K562 (cell line): Measurements from ENCODE around the gene PMVK. TPM values are rescaled to one million over a fixed set of nuclear protein-coding genes. Genes with fewer than 3 reads are reported as not detected.

Source experiments
- ATAC-seq: fragments of 200-7000 bp; cut with Tn5 transposase; 3 replicates; pipeline ENCODE4 v1.9.1; 2020; ENCODE audit warnings: moderate library complexity
- BruUV-seq: library from RNA; stranded (reverse); fragments of 400-500 nt; replicated peaks from 2 replicates; lab custom pipeline; 2021; lab: Mats Ljungman, UMichigan
- CTCF ChIA-PET: fragments of 300-600 bp; formaldehyde crosslinking; extraction: SDS; loops from one replicate; lab custom pipeline; 2021; ENCODE audit warnings: low intra/inter-chr PET ratio; lab: Yijun Ruan, JAX
- POLR2A ChIA-PET: fragments of 300-600, 350-650 bp; sonication (Branson Sonifier 250); formaldehyde crosslinking; extraction: SDS; loops from one replicate; lab custom pipeline; 2021; ENCODE audit warnings: antibody characterized with exemption, inconsistent platforms; lab: Yijun Ruan, JAX
- DNase-seq, 4 experiments: peaks; one replicate each; pipeline versions ENCODE4 v3.0.0 to v3.0.0-alpha.2; 2011 to 2018; ENCODE audit warnings: low spot score in 3 of 4, mixed read lengths in 3 of 4; ENCODE audit errors: extremely low read depth in 1 of 4
- FAIRE-seq: peaks from 2 replicates; lab custom pipeline; 2011; peaks lifted over from hg19 to GRCh38; lab: Jason Lieb, UNC
- H2AFZ ChIP-seq: 2 replicates; pipeline ENCODE4 v1.6.0; 2011; ENCODE audit warnings: low read depth, low read length, control low read depth, inconsistent platforms
- H3K27ac ChIP-seq: fragments of 200-600 bp; 3 replicates; pipeline ENCODE4 v1.8.0; 2011; ENCODE audit warnings: low read depth, mild to moderate bottlenecking, control low read depth, inconsistent platforms, low read length, moderate library complexity, mixed read lengths; ENCODE audit errors: extremely low read depth
- H3K27me3 ChIP-seq, 2 experiments: fragments of 300-600 bp in 1 of 2; 2 replicates in 1 of 2; 3 replicates in 1 of 2; pipeline versions ENCODE4 v1.6.0 to v1.8.0; 2011; ENCODE audit warnings: inconsistent platforms in 2 of 2, low read length in 2 of 2, mild to moderate bottlenecking in 1 of 2, mixed read lengths in 1 of 2, moderate library complexity in 1 of 2; ENCODE audit not compliant: control insufficient read depth in 2 of 2, insufficient read depth in 2 of 2
- H3K36me3 ChIP-seq: fragments of 300-600 bp; 3 replicates; pipeline ENCODE4 v1.8.0; 2011; ENCODE audit warnings: mild to moderate bottlenecking, low read length, inconsistent platforms; ENCODE audit not compliant: control insufficient read depth, insufficient read depth
- H3K4me1 ChIP-seq, 2 experiments: fragments of 200-600 bp in 1 of 2; replicated peaks in 1 of 2; 2 replicates in 1 of 2; 3 replicates in 1 of 2; pipeline versions ENCODE4 v1.5.1 to v1.8.0; 2011; ENCODE audit warnings: inconsistent platforms in 2 of 2, low read length in 2 of 2, mild to moderate bottlenecking in 1 of 2, mixed read lengths in 1 of 2, moderate library complexity in 1 of 2; ENCODE audit not compliant: control insufficient read depth in 2 of 2, insufficient read depth in 2 of 2
- H3K4me2 ChIP-seq: 2 replicates; pipeline ENCODE4 v1.6.1; 2011; ENCODE audit warnings: low read length, control low read depth, inconsistent platforms, mixed read lengths; ENCODE audit not compliant: insufficient read depth
- H3K4me3 ChIP-seq: fragments of 200-600 bp; sonication (generic), shearing (Covaris generic); 2 replicates; pipeline ENCODE4 v1.5.1; 2016; ENCODE audit warnings: control low read depth, inconsistent platforms
- H3K79me2 ChIP-seq: fragments of 200-600 bp; 3 replicates; pipeline ENCODE4 v1.8.0; 2011; ENCODE audit warnings: low read length, inconsistent platforms; ENCODE audit not compliant: control insufficient read depth, insufficient read depth
- H3K9ac ChIP-seq, 2 experiments: 2 replicates each; pipeline versions ENCODE4 v1.6.0 to v1.6.1; 2011; ENCODE audit warnings: low read depth in 2 of 2, low read length in 2 of 2, control low read depth in 1 of 2, inconsistent platforms in 1 of 2, mild to moderate bottlenecking in 1 of 2, mixed read lengths in 1 of 2; ENCODE audit not compliant: insufficient read depth in 1 of 2
- H3K9me1 ChIP-seq: one replicate; pipeline ENCODE4 v1.6.0; 2011; ENCODE audit warnings: inconsistent platforms, mild to moderate bottlenecking, low read length, moderate library complexity; ENCODE audit not compliant: control insufficient read depth, insufficient read depth
- H3K9me3 ChIP-seq: replicated peaks from 2 replicates; pipeline ENCODE4 v1.5.1; 2011; ENCODE audit warnings: low read depth, low read length, inconsistent platforms; ENCODE audit not compliant: control insufficient read depth, insufficient read depth
- H4K20me1 ChIP-seq: replicated peaks from 2 replicates; pipeline ENCODE4 v1.6.1; 2011; ENCODE audit warnings: low read length, inconsistent platforms, mixed read lengths; ENCODE audit not compliant: control insufficient read depth, insufficient read depth
- KLF6 ChIP-seq: fragments of 250-450 bp; sonication (Bioruptor Pico); IDR thresholded peaks from 2 replicates; pipeline ENCODE4 v1.4.0; 2020; ENCODE audit warnings: mild to moderate bottlenecking, moderate library complexity, borderline replicate concordance
- MTA3 ChIP-seq: fragments of 450-650 bp; formaldehyde crosslinking; IDR thresholded peaks from 2 replicates; pipeline ENCODE4 v1.6.1; 2017; ENCODE audit warnings: mild to moderate bottlenecking, borderline replicate concordance
- RHOXF2B ChIP-seq: fragments of 250-450 bp; sonication (Bioruptor Pico); conservative IDR thresholded peaks from 2 replicates; pipeline ENCODE4 v1.5.1; 2021
- ZBTB7A ChIP-seq: IDR thresholded peaks from 2 replicates; pipeline ENCODE4 v1.6.1; 2011; ENCODE audit warnings: low read depth, mild to moderate bottlenecking, low read length, moderate library complexity, borderline replicate concordance; ENCODE audit not compliant: control insufficient read depth
- ZNF695 ChIP-seq: fragments of 450-650 bp; formaldehyde crosslinking; IDR thresholded peaks from 2 replicates; pipeline ENCODE4 v1.4.0; 2020; ENCODE audit warnings: mild to moderate bottlenecking, moderate library complexity
- WGBS: fragments of 100-300 bp; shearing (Covaris generic); methylation state at CpG from one replicate; pipeline ENCODE4 v1.1.6; 2016; ENCODE audit warnings: low coverage, mixed read lengths; ENCODE audit not compliant: insufficient coverage; ENCODE audit errors: missing lambda C conversion rate; 5-methylcytosine and 5-hydroxymethylcytosine counted together
- in situ Hi-C: fragments of 300-500 bp; cut with MboI; formaldehyde crosslinking; loops from 4 replicates; pipeline ENCODE4 v1.15.0; 2018; ENCODE audit warnings: inconsistent platforms, mixed read lengths
- intact Hi-C: fragments of 100-400 bp; cut with micrococcal nuclease; formaldehyde crosslinking; loops from 2 replicates; pipeline ENCODE4 v1.14.2; 2022
- polyA plus RNA-seq, 8 experiments: library from polyadenylated mRNA; depleted of rRNA in 4 of 8; stranded (reverse) in 5 of 8; unstranded in 3 of 8; fragments of >200 nt; fragmentation: Nextera tagmentation in 2 of 8; fragmentation: Illumina TruSeq in 1 of 8; extraction: Ambion mirVana in 2 of 8; extraction: Trizol in 1 of 8; gene quantifications; 2 replicates each; pipeline versions ENCODE4 v1.2.1 to v1.2.3, GENCODE V29; 2011 to 2014; ENCODE audit warnings: inconsistent platforms in 1 of 8, missing spikeins in 1 of 8
- total RNA-seq, 7 experiments: library from RNA; depleted of rRNA in 6 of 7; stranded (reverse); fragments of >200 nt in 6 of 7; fragmentation: Illumina TruSeq in 2 of 7; extraction: Trizol in 2 of 7; gene quantifications; 2 replicates each; pipeline versions ENCODE4 v1.2.1 to v1.2.3, GENCODE V29; 2011 to 2021; ENCODE audit warnings: low replicate concordance in 1 of 7
- TF ChIP-seq, protein P1 (sequence below): fragments of 250-450 bp; sonication (Bioruptor Pico); IDR thresholded peaks from 2 replicates; pipeline ENCODE4 v1.6.1; 2021; ENCODE audit warnings: mild to moderate bottlenecking
- TF ChIP-seq, protein P2 (sequence below): sonication (generic); formaldehyde crosslinking; IDR thresholded peaks from 2 replicates; pipeline ENCODE4 v1.8.0; 2023; ENCODE audit warnings: missing genetic modification reagents, mild to moderate bottlenecking, borderline replicate concordance

The PMVK gene
- total and polyA plus RNA-seq, 9 of the 15 experiments (the other 6 are each of a cell fraction or from before 2014, with no cell fraction given), result 1.1 to 15.3 (median 6.3) TPM

DNA sequence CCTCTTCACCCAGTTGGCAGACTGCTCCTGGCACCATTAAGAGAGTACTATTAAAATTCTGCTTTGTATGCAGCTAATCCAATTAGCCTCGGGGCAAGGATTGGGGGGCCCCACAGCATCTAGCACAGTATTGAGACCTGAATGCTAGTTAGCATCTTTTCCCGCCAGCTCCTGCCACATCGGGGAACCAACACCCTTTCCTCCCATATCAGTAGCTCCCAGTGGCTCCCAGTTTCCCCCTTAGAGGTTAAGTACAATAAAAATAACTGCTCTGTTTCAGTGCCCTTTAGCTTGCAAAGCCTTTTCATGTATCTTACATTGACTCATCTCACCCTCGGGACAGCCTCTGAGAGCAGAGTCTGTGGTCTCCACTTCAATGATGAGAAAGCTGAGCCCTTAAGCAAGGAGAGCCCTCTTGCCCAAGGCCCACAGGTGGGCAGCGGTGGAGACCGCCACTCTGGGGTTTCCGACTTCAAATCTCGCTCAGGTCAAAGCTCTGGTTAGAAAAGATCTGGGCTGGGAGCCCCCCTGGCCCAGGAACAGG lies 4.2 kb upstream of the PMVK start:
- FAIRE-seq (no peak), ATAC-seq (no peak), DNase-seq (no peak)
- TF ChIP-seq, protein P1, sequence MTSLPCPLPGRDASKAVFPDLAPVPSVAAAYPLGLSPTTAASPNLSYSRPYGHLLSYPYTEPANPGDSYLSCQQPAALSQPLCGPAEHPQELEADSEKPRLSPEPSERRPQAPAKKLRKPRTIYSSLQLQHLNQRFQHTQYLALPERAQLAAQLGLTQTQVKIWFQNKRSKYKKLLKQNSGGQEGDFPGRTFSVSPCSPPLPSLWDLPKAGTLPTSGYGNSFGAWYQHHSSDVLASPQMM, result no peak
- TF ChIP-seq MTA3, result no peak
- no peak for TF ChIP-seq KLF6
- intact Hi-C loops (no loop called here), in situ Hi-C loops (no loop called here)
- Histone ChIP-seq H3K9me3 (no peaks in the 10 kb centered on the region), H3K27me3 (no peaks in the 10 kb centered on the region), H4K20me1 (0 out of 2 replicates have a peak, but pooled peaks cover 3% of the 10 kb centered on the region), H3K27ac (no peak overlapping the region), H3K4me3 (no peak overlapping the region), H2AFZ (no peak overlapping the region), H3K79me2 (peaks cover 3% of the 10 kb centered on the region; the same call in 1 of the 3 replicates), H3K36me3 (no peaks in the 10 kb centered on the region), H3K4me2 (no peak overlapping the region), H3K9me1 (no peaks in the 10 kb centered on the region), H3K4me1 (peaks cover 41 to 54% of the 10 kb centered on the region in 2 experiments; a peak in 4 of 5 replicates), H3K9ac (no peak overlapping the region)
- BruUV-seq, result no TSS peak
- WGBS, result 55% methylated on average over 8 of the region's 8 CpGs
- CTCF ChIA-PET, result no interaction called here
- POLR2A ChIA-PET, result interaction anchor here (0.6 to 1.4 kb wide), 4 partner anchors 14 to 120 kb away, joined by 3 to 5 read pairs (median 3); partner anchors contain the start of gene PBXIP1

GRCh38 chr1:154940213-154940560 lies 3.7 kb upstream of the PMVK start:
- FAIRE-seq (no peak), DNase-seq (no peak), ATAC-seq (no peak)
- Histone ChIP-seq H3K4me3 (no peak overlapping the region), H3K27me3 (no peaks in the 10 kb centered on the region), H4K20me1 (0 out of 2 replicates have a peak, but pooled peaks cover 3% of the 10 kb centered on the region), H3K36me3 (no peaks in the 10 kb centered on the region), H3K9ac (peak overlapping the region in 1 of 2 experiments; percentile 8; a peak in 1 of 4 replicates), H3K79me2 (peaks cover 3% of the 10 kb centered on the region; the same call in 1 of the 3 replicates), H3K27ac (no peak overlapping the region), H3K9me1 (no peaks in the 10 kb centered on the region), H3K9me3 (no peaks in the 10 kb centered on the region), H3K4me1 (peaks cover 43 to 53% of the 10 kb centered on the region in 2 experiments; a peak in 4 of 5 replicates), H3K4me2 (no peak overlapping the region), H2AFZ (no peak overlapping the region)
- 67% methylated on average over 1 of the region's 1 CpG for WGBS
- ChIA-PET POLR2A (interaction anchor here (0.6 to 1.4 kb wide), 4 partner anchors 15 to 121 kb away, joined by 3 to 5 read pairs (median 3); partner anchors contain the start of gene PBXIP1), CTCF (no interaction called here)
- no TSS peak for BruUV-seq
- in situ Hi-C loops (no loop called here), intact Hi-C loops (no loop called here)
- TF ChIP-seq ZNF695 (CRISPR knock-in tag) (no peak), RHOXF2B (CRISPR knock-in tag) (no peak), ZBTB7A (0 out of 2 replicates have a peak, but pooled peaks have one; percentile 12)
- TF ChIP-seq, protein P2, sequence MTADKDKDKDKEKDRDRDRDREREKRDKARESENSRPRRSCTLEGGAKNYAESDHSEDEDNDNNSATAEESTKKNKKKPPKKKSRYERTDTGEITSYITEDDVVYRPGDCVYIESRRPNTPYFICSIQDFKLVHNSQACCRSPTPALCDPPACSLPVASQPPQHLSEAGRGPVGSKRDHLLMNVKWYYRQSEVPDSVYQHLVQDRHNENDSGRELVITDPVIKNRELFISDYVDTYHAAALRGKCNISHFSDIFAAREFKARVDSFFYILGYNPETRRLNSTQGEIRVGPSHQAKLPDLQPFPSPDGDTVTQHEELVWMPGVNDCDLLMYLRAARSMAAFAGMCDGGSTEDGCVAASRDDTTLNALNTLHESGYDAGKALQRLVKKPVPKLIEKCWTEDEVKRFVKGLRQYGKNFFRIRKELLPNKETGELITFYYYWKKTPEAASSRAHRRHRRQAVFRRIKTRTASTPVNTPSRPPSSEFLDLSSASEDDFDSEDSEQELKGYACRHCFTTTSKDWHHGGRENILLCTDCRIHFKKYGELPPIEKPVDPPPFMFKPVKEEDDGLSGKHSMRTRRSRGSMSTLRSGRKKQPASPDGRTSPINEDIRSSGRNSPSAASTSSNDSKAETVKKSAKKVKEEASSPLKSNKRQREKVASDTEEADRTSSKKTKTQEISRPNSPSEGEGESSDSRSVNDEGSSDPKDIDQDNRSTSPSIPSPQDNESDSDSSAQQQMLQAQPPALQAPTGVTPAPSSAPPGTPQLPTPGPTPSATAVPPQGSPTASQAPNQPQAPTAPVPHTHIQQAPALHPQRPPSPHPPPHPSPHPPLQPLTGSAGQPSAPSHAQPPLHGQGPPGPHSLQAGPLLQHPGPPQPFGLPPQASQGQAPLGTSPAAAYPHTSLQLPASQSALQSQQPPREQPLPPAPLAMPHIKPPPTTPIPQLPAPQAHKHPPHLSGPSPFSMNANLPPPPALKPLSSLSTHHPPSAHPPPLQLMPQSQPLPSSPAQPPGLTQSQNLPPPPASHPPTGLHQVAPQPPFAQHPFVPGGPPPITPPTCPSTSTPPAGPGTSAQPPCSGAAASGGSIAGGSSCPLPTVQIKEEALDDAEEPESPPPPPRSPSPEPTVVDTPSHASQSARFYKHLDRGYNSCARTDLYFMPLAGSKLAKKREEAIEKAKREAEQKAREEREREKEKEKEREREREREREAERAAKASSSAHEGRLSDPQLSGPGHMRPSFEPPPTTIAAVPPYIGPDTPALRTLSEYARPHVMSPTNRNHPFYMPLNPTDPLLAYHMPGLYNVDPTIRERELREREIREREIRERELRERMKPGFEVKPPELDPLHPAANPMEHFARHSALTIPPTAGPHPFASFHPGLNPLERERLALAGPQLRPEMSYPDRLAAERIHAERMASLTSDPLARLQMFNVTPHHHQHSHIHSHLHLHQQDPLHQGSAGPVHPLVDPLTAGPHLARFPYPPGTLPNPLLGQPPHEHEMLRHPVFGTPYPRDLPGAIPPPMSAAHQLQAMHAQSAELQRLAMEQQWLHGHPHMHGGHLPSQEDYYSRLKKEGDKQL, result no peak
